GM18870 (cell line): ENCODE measurements around the gene INPP5J.
"Not testable (repeated sequence)": the region's sequence is repeated elsewhere in the genome, so short reads cannot be mapped to it uniquely, and the experiment has no call there.

Experiments
- ATAC-seq: cut with Tn5 transposase; IDR thresholded peaks from one replicate; pipeline ENCODE4 v1.9.1; 2021; ENCODE audit warnings: moderate library complexity; ENCODE audit not compliant: unreplicated experiment

INPP5J gene

GRCh38 chr22:31148953-31149627, 26.3 kb downstream of the INPP5J start:
- ATAC-seq: no peak

- ATAC-seq: no peak
Measured at GRCh38 chr22:31150615-31151014, 27.8 kb downstream of the INPP5J start.

- ATAC-seq: no peak
Measured at GRCh38 chr22:31151872-31152271, 29.1 kb downstream of the INPP5J start.

GRCh38 chr22:31153357-31153756, 30.6 kb downstream of the INPP5J start:
- no peak for ATAC-seq

- ATAC-seq: no peak
Measured at GRCh38 chr22:31154975-31155374, 32.2 kb downstream of the INPP5J start.

- no peak for ATAC-seq
Measured at GRCh38 chr22:31155422-31155821, 32.7 kb downstream of the INPP5J start.

- no peak for ATAC-seq
Measured at GRCh38 chr22:31160328-31160978, 37.7 kb downstream of the INPP5J start.

GRCh38 chr22:31161386-31161785, 38.6 kb downstream of the INPP5J start:
- no peak for ATAC-seq

- ATAC-seq: no peak
Measured at GRCh38 chr22:31162015-31162765, 39.4 kb downstream of the INPP5J start.

GRCh38 chr22:31170971-31171370, 48.2 kb downstream of the INPP5J start:
- no peak for ATAC-seq

GRCh38 chr22:31171734-31172133, 49.0 kb downstream of the INPP5J start:
- ATAC-seq: not testable (repeated sequence)

- ATAC-seq: no peak
Measured at GRCh38 chr22:31173386-31174145, 50.8 kb downstream of the INPP5J start.

- ATAC-seq: no peak
Measured at GRCh38 chr22:31176923-31177322, 54.2 kb downstream of the INPP5J start.

GRCh38 chr22:31177420-31178162, 54.8 kb downstream of the INPP5J start:
- no peak for ATAC-seq

- no peak for ATAC-seq
Measured at GRCh38 chr22:31178859-31179258, 56.1 kb downstream of the INPP5J start.

GRCh38 chr22:31179345-31179744, 56.6 kb downstream of the INPP5J start:
- ATAC-seq: no peak

GRCh38 chr22:31184015-31184414, 61.2 kb downstream of the INPP5J start:
- no peak for ATAC-seq
